DND-41 (cell line): ENCODE data around the gene NLRP9.

Experiments
- ATAC-seq: fragments of 200-7000 bp; cut with Tn5 transposase; 3 replicates; pipeline ENCODE4 v1.9.1; 2021; ENCODE audit warnings: low read depth; ENCODE audit not compliant: insufficient read depth
- DNase-seq: peaks from one replicate; pipeline ENCODE4 v3.0.0-alpha.2; 2020
- H2AFZ ChIP-seq: 2 replicates; pipeline ENCODE4 v1.6.0; 2012; ENCODE audit warnings: low read depth, low read length
- H3K27ac ChIP-seq: 2 replicates; pipeline ENCODE4 v1.5.1; 2012; ENCODE audit warnings: low read length, inconsistent platforms
- H3K27me3 ChIP-seq: fragments of 200-600 bp; sonication (generic); 2 replicates; pipeline ENCODE4 v1.6.0; 2012; ENCODE audit warnings: low read length, mild to moderate bottlenecking, inconsistent platforms; ENCODE audit not compliant: insufficient read depth, poor library complexity
- H3K36me3 ChIP-seq: 2 replicates; pipeline ENCODE4 v1.5.1; 2012; ENCODE audit warnings: low read length, inconsistent platforms; ENCODE audit not compliant: insufficient read depth
- H3K4me1 ChIP-seq: 2 replicates; pipeline ENCODE4 v1.5.1; 2012; ENCODE audit warnings: mild to moderate bottlenecking, low read length; ENCODE audit not compliant: insufficient read depth
- H3K4me2 ChIP-seq: 2 replicates; pipeline ENCODE4 v1.6.0; 2012; ENCODE audit warnings: mild to moderate bottlenecking, moderate library complexity, low read length, inconsistent platforms; ENCODE audit not compliant: insufficient read depth
- H3K4me3 ChIP-seq, 2 experiments: fragments of 200-600 bp in 1 of 2; shearing (Covaris generic) in 1 of 2; 2 replicates each; pipeline ENCODE4 v1.5.1; 2012 to 2016; ENCODE audit warnings: inconsistent platforms in 2 of 2, low read length in 2 of 2, mild to moderate bottlenecking in 2 of 2, low read depth in 1 of 2, moderate library complexity in 1 of 2
- H3K79me2 ChIP-seq: 2 replicates; pipeline ENCODE4 v1.6.0; 2012; ENCODE audit warnings: low read length, inconsistent platforms; ENCODE audit not compliant: insufficient read depth
- H3K9ac ChIP-seq: 2 replicates; pipeline ENCODE4 v1.6.0; 2012; ENCODE audit warnings: low read depth, mild to moderate bottlenecking, inconsistent platforms, low read length, moderate library complexity
- H3K9me3 ChIP-seq: 2 replicates; pipeline ENCODE4 v1.5.1; 2012; ENCODE audit warnings: low read length, moderate library complexity, mild to moderate bottlenecking, inconsistent platforms; ENCODE audit not compliant: insufficient read depth, severe bottlenecking
- H4K20me1 ChIP-seq: 2 replicates; pipeline ENCODE4 v1.6.0; 2012; ENCODE audit warnings: low read length; ENCODE audit not compliant: insufficient read depth
- EZH2 ChIP-seq: IDR thresholded peaks from 3 replicates; pipeline ENCODE4 v1.6.1; 2012; ENCODE audit warnings: borderline replicate concordance, low read depth, mild to moderate bottlenecking, moderate library complexity, low read length, inconsistent platforms; ENCODE audit not compliant: severe bottlenecking
- TF ChIP-seq, protein P1 (sequence below): IDR thresholded peaks from 2 replicates; pipeline ENCODE4 v1.5.1; 2012; ENCODE audit warnings: borderline replicate concordance, low read length, moderate library complexity, mild to moderate bottlenecking; ENCODE audit not compliant: poor library complexity, severe bottlenecking; ENCODE audit errors: extremely low read depth

Gene NLRP9

GRCh38 chr19:55685776-55686175, 52.4 kb downstream of the NLRP9 start:
- Histone ChIP-seq H3K9ac (no peak overlapping the region), H3K4me3 (no peak overlapping the region), H3K9me3 (no peaks in the 10 kb centered on the region), H3K27ac (no peak overlapping the region), H3K36me3 (peaks cover 90% of the 10 kb centered on the region), H4K20me1 (peaks cover 66% of the 10 kb centered on the region), H3K4me1 (no peaks in the 10 kb centered on the region), H2AFZ (no peak overlapping the region), H3K4me2 (no peak overlapping the region), H3K27me3 (no peaks in the 10 kb centered on the region), H3K79me2 (peaks cover 54% of the 10 kb centered on the region)
- ATAC-seq = no peak
- no peak for DNase-seq
- no peak for TF ChIP-seq EZH2
- TF ChIP-seq, protein P1, sequence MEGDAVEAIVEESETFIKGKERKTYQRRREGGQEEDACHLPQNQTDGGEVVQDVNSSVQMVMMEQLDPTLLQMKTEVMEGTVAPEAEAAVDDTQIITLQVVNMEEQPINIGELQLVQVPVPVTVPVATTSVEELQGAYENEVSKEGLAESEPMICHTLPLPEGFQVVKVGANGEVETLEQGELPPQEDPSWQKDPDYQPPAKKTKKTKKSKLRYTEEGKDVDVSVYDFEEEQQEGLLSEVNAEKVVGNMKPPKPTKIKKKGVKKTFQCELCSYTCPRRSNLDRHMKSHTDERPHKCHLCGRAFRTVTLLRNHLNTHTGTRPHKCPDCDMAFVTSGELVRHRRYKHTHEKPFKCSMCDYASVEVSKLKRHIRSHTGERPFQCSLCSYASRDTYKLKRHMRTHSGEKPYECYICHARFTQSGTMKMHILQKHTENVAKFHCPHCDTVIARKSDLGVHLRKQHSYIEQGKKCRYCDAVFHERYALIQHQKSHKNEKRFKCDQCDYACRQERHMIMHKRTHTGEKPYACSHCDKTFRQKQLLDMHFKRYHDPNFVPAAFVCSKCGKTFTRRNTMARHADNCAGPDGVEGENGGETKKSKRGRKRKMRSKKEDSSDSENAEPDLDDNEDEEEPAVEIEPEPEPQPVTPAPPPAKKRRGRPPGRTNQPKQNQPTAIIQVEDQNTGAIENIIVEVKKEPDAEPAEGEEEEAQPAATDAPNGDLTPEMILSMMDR = no peak

DNA sequence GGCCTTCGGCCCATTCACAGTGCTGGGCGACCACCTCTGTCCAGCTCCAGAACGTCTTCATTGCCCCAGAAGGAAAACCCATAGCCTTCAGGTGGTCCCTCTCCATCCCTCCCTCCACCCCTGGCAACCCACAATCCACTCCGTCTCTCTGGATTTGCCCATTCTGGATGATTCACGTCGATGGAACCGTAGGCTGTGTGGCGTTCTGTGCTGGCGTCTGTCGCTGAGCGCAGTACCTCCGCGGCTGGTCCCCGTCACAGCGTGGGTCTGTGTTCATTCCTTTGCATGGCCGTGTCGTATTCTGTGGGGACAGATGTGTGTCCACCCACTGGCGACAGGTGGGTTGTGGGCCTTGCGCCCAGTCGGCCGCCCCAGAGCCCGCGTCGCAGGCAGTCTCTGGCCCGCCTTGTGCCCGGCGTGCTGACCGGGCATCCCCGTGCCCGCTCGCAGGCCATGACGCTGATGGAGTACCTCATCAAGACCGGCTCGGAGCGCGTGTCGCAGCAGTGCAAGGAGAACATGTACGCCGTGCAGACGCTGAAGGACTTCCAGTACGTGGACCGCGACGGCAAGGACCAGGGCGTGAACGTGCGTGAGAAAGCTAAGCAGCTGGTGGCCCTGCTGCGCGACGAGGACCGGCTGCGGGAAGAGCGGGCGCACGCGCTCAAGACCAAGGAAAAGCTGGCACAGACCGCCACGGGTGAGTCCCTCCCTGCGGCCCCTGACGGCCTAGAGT, 53.1 kb downstream of the NLRP9 start:
- no peak for ATAC-seq
- Histone ChIP-seq H2AFZ (no peak overlapping the region), H3K9me3 (no peaks in the 10 kb centered on the region), H3K4me2 (no peak overlapping the region), H4K20me1 (peaks cover 65% of the 10 kb centered on the region), H3K4me1 (no peaks in the 10 kb centered on the region), H3K27ac (no peak overlapping the region), H3K9ac (no peak overlapping the region), H3K27me3 (no peaks in the 10 kb centered on the region), H3K36me3 (peaks cover 90% of the 10 kb centered on the region), H3K4me3 (no peak overlapping the region), H3K79me2 (peaks cover 60% of the 10 kb centered on the region)
- DNase-seq = no peak
- no peak for TF ChIP-seq EZH2

DNA sequence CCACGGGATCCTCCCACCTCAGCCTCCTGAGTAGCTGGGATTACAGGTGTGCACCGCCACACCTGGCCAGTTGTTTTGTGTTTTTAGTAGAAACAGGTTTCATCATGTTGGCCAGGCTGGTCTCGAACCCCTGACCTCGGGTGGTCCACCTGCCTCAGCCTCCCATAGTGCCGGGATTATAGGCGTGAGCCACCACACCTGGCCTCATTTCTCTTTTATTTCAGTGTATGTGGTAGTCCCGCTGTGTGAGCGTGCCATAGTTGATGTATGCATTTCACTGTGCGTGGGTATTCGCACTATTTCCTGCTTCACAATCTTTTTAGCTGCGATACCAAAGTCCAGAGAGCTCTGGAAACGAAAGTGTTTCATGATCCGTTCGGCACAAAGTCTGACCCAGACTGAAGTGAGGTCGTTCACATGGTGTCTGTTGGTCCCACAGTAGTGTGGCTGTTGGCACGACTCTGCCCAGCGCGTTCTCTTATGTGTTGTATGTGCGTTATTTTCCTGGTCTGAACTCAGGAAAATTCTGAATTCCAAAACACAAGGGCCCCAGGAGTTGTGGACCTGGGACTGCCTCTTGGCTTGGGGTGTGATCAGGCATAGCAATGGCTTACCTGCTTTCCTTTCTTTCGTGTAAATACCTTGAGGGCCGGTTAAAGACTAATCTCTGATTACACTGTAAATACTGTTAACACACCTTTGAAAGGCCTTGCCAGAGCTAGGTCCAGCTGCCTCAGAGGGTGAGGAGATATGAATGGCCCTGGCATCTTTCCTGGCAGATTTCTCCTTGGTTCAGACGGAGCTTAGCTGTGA, 54.5 kb downstream of the NLRP9 start:
- Histone ChIP-seq H3K27me3 (no peaks in the 10 kb centered on the region), H3K27ac (no peak overlapping the region), H3K79me2 (peaks cover 75% of the 10 kb centered on the region), H3K4me2 (no peak overlapping the region), H3K9ac (no peak overlapping the region), H4K20me1 (peaks cover 70% of the 10 kb centered on the region), H3K36me3 (peaks cover 90% of the 10 kb centered on the region), H3K9me3 (no peaks in the 10 kb centered on the region), H2AFZ (no peak overlapping the region), H3K4me3 (no peak overlapping the region), H3K4me1 (no peaks in the 10 kb centered on the region)
- no peak for DNase-seq
- ATAC-seq = no peak
- TF ChIP-seq EZH2 = no peak
- TF ChIP-seq, protein P1 = no peak
